Brain microvascular endothelial cell (primary cell): ENCODE results near the gene TMEM237.

Source experiments
- DNase-seq: peaks from one replicate; pipeline ENCODE4 v3.0.0-alpha.2; 2020
- H3K27ac ChIP-seq: fragments of 250-450 bp; sonication (Bioruptor Pico); 2 replicates; pipeline ENCODE4 v1.5.1; 2020; ENCODE audit warnings: mild to moderate bottlenecking, moderate library complexity
- H3K27me3 ChIP-seq: fragments of 250-450 bp; sonication (Bioruptor Pico); replicated peaks from 2 replicates; pipeline ENCODE4 v1.5.1; 2020; ENCODE audit warnings: mild to moderate bottlenecking
- H3K36me3 ChIP-seq: fragments of 250-450 bp; sonication (Bioruptor Pico); replicated peaks from 2 replicates; pipeline ENCODE4 v1.5.1; 2020; ENCODE audit warnings: mild to moderate bottlenecking
- H3K4me3 ChIP-seq: 2 replicates; pipeline ENCODE4 v1.5.1; 2011; ENCODE audit warnings: low read depth, mild to moderate bottlenecking, control low read depth, low read length, moderate library complexity
- CTCF ChIP-seq: IDR thresholded peaks from 2 replicates; pipeline ENCODE4 v1.5.1; 2011; ENCODE audit warnings: low read depth, mild to moderate bottlenecking, moderate library complexity, low read length, control low read depth, inconsistent platforms; ENCODE audit errors: missing control alignments
- in situ Hi-C: cut with HindIII; loops from 2 replicates; pipeline ENCODE4 v1.10.0; 2017; ENCODE audit warnings: low sequenced_read_pairs, low pct_ligation_motif_present

The TMEM237 gene

GRCh38 chr2:201580486-201580885 is 62.8 kb downstream of the TMEM237 start:
- TF ChIP-seq CTCF: no peak
- Histone ChIP-seq H3K4me3 (no peak overlapping the region), H3K27me3 (no peaks in the 10 kb centered on the region), H3K27ac (peak overlapping the region; percentile 60), H3K36me3 (no peaks in the 10 kb centered on the region)
- in situ Hi-C loops: no loop called here
- DNase-seq: peak; percentile 72

GRCh38 chr2:201579536-201579935 is 63.8 kb downstream of the TMEM237 start:
- Histone ChIP-seq H3K27ac (peak overlapping the region; percentile 60), H3K4me3 (no peak overlapping the region), H3K27me3 (no peaks in the 10 kb centered on the region), H3K36me3 (no peaks in the 10 kb centered on the region)
- TF ChIP-seq CTCF: no peak
- DNase-seq: no peak
- in situ Hi-C loops: no loop called here

GRCh38 chr2:201575971-201576370 is 67.3 kb downstream of the TMEM237 start:
- no peak for TF ChIP-seq CTCF
- no peak overlapping the region for H3K27ac ChIP-seq
- no peaks in the 10 kb centered on the region for H3K27me3 ChIP-seq
- DNase-seq: no peak
- in situ Hi-C loops: no loop called here
- H3K36me3 ChIP-seq: no peaks in the 10 kb centered on the region
- H3K4me3 ChIP-seq: no peak overlapping the region

GRCh38 chr2:201574766-201575165 is 68.5 kb downstream of the TMEM237 start:
- in situ Hi-C loops: no loop called here
- no peaks in the 10 kb centered on the region for H3K27me3 ChIP-seq
- H3K4me3 ChIP-seq: no peak overlapping the region
- H3K27ac ChIP-seq: no peak overlapping the region
- no peaks in the 10 kb centered on the region for H3K36me3 ChIP-seq
- TF ChIP-seq CTCF: no peak
- no peak for DNase-seq

GRCh38 chr2:201572846-201573508 is 70.3 kb downstream of the TMEM237 start:
- Histone ChIP-seq H3K27ac (no peak overlapping the region), H3K4me3 (no peak overlapping the region), H3K27me3 (no peaks in the 10 kb centered on the region), H3K36me3 (no peaks in the 10 kb centered on the region)
- in situ Hi-C loops: no loop called here
- no peak for TF ChIP-seq CTCF
- no peak for DNase-seq
